Activated CD8-positive, alpha-beta T cell treated with anti-CD3 and anti-CD28 coated beads for 36 hours (primary cell): Measurements from ENCODE around the gene TMEM53. TPM values are rescaled to one million over a fixed set of nuclear protein-coding genes. Genes with fewer than 3 reads are reported as not detected.

ENCODE experiments used
- ATAC-seq: fragments of 200-7000 bp; cut with Tn5 transposase; one replicate; pipeline ENCODE4 v1.10.0; 2021; ENCODE audit warnings: mild to moderate bottlenecking, moderate library complexity
- CTCF ChIA-PET: fragments of 350-600 bp; sonication (Branson Sonifier 250); formaldehyde crosslinking; loops from one replicate; lab custom pipeline; 2021; ENCODE audit warnings: antibody characterized with exemption; lab: Charles Lee
- POLR2A ChIA-PET: fragments of 350-600 bp; sonication (Branson Sonifier 250); formaldehyde crosslinking; loops from one replicate; lab custom pipeline; 2021; ENCODE audit warnings: antibody characterized with exemption; lab: Charles Lee
- DNase-seq: peaks from one replicate; pipeline ENCODE4 v3.0.0-alpha.2; 2020
- H3K27ac Mint-ChIP-seq: one replicate; pipeline ENCODE4 v1.8.0; 2021; ENCODE audit warnings: mild to moderate bottlenecking, mixed read lengths
- H3K27me3 Mint-ChIP-seq: one replicate; pipeline ENCODE4 v1.8.0; 2021; ENCODE audit warnings: mixed read lengths
- H3K36me3 Mint-ChIP-seq: one replicate; pipeline ENCODE4 v1.8.0; 2021; ENCODE audit warnings: low read depth, mixed read lengths
- H3K4me1 Mint-ChIP-seq: one replicate; pipeline ENCODE4 v1.8.0; 2021; ENCODE audit warnings: low read depth, mixed read lengths
- H3K4me3 Mint-ChIP-seq: one replicate; pipeline ENCODE4 v1.8.0; 2021; ENCODE audit warnings: mild to moderate bottlenecking, moderate library complexity, mixed read lengths
- H3K9me3 Mint-ChIP-seq: one replicate; pipeline ENCODE4 v1.8.0; 2021; ENCODE audit warnings: mixed read lengths
- CTCF ChIP-seq: fragments of 200-600 bp; IDR thresholded peaks from one replicate; pipeline ENCODE4 v1.8.0; 2022; ENCODE audit warnings: antibody characterized with exemption, mild to moderate bottlenecking
- intact Hi-C: fragments of 100-400 bp; cut with micrococcal nuclease; formaldehyde crosslinking; loops from one replicate; pipeline ENCODE4 v1.10.0; 2022
- total RNA-seq, 2 experiments: library from RNA; stranded (reverse); gene quantifications; one replicate each; pipeline ENCODE4 v1.2.3, GENCODE V29; 2021

TMEM53 gene
- total RNA-seq, 2 experiments from 2014 or later, result 2.3 to 3.5 TPM

- CTCF ChIA-PET, result no interaction called here
- POLR2A ChIA-PET, result interaction anchor here (1.9 kb wide), 1 partner anchor 15 kb away, joined by 6 read pairs; no protein-coding TSS in a partner anchor
- no peaks in the 10 kb centered on the region for H3K9me3 Mint-ChIP-seq
- no peak for DNase-seq
- TF ChIP-seq CTCF, result no peak
- no peaks in the 10 kb centered on the region for H3K4me1 Mint-ChIP-seq
- H3K4me3 Mint-ChIP-seq, result no peak overlapping the region
- no peaks in the 10 kb centered on the region for H3K27me3 Mint-ChIP-seq
- H3K36me3 Mint-ChIP-seq, result no peaks in the 10 kb centered on the region
- intact Hi-C loops, result no loop called here
- no peak overlapping the region for H3K27ac Mint-ChIP-seq
- no peak for ATAC-seq
These were observed 57.1 kb downstream of the TMEM53 start for GRCh38 chr1:44616991-44617702.

DNA sequence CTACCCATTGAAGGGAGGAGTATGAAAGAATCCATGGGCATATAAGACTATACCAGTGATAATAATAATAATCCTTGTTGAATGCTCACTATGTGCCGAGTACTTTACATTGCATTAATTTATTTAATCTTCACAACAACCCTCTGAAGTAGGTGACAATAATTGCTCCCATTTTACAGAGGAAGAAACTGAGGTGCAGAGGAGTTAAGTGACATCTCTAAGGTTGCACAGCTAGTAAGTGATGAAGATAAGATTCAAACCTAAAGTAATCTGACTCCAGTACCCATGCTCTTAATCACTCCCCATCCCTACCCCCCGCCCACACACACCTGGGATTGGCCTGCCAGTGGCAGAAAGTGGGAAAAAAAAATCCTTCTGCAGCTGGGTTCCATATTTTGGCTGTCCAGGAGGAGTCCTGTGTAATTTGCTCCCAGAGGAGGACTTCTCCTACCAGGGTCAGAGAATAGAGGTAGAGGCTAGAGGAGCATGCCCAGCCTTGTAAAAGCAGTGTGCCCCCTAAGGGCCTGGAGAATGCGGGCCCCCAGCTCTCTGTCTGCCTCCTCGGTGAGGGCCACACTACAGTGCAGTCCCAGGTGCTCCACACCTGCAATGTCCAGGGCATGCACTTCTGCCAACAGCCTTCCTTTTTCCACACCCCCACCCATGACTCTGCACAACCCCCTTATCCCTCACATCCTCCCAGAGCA is 57.8 kb downstream of the TMEM53 start:
- ATAC-seq, result no peak
- no peaks in the 10 kb centered on the region for H3K27me3 Mint-ChIP-seq
- no peaks in the 10 kb centered on the region for H3K4me1 Mint-ChIP-seq
- H3K9me3 Mint-ChIP-seq, result no peaks in the 10 kb centered on the region
- no peak overlapping the region for H3K4me3 Mint-ChIP-seq
- DNase-seq, result no peak
- H3K27ac Mint-ChIP-seq, result no peak overlapping the region
- intact Hi-C loops, result no loop called here
- TF ChIP-seq CTCF, result no peak
- ChIA-PET POLR2A (interaction anchor here (1.9 to 2.1 kb wide), 2 partner anchors 12 to 16 kb away, joined by 6 read pairs; no protein-coding TSS in a partner anchor), CTCF (interaction anchor here (1.3 to 2.2 kb wide), 2 partner anchors 21 to 36 kb away, joined by 4 to 9 read pairs; no protein-coding TSS in a partner anchor)
- no peaks in the 10 kb centered on the region for H3K36me3 Mint-ChIP-seq

- Mint-ChIP-seq H3K27me3 (no peaks in the 10 kb centered on the region), H3K27ac (no peak overlapping the region), H3K36me3 (no peaks in the 10 kb centered on the region), H3K9me3 (no peaks in the 10 kb centered on the region), H3K4me3 (no peak overlapping the region), H3K4me1 (no peaks in the 10 kb centered on the region)
- ChIA-PET CTCF (interaction anchor here (0.6 kb wide), 1 partner anchor 82 kb away, joined by 3 read pairs; no protein-coding TSS in a partner anchor), POLR2A (no interaction called here)
- TF ChIP-seq CTCF, result no peak
- intact Hi-C loops, result no loop called here
- no peak for ATAC-seq
- DNase-seq, result no peak
These were observed 60.3 kb downstream of the TMEM53 start for GRCh38 chr1:44613941-44614340.

- POLR2A ChIA-PET, result interaction anchor here (1.2 kb wide), 1 partner anchor 20 kb away, joined by 3 read pairs; no protein-coding TSS in a partner anchor
- no peaks in the 10 kb centered on the region for H3K4me1 Mint-ChIP-seq
- DNase-seq (no peak), ATAC-seq (no peak)
- no peaks in the 10 kb centered on the region for H3K9me3 Mint-ChIP-seq
- H3K27me3 Mint-ChIP-seq, result no peaks in the 10 kb centered on the region
- H3K36me3 Mint-ChIP-seq, result no peaks in the 10 kb centered on the region
- no peak overlapping the region for H3K27ac Mint-ChIP-seq
- no peak overlapping the region for H3K4me3 Mint-ChIP-seq
- CTCF ChIA-PET, result interaction anchor here (1.8 to 6.0 kb wide), 3 partner anchors 14 to 40 kb away, joined by 8 to 69 read pairs (median 49); no protein-coding TSS in a partner anchor
- TF ChIP-seq CTCF, result no peak
- intact Hi-C loops, result no loop called here
These were observed 62.4 kb downstream of the TMEM53 start for GRCh38 chr1:44611866-44612265.
